ENCODE results near the gene FOXRED2. TPM values are rescaled to one million over a fixed set of nuclear protein-coding genes. Genes with fewer than 3 reads are reported as not detected.

Gene FOXRED2
- total RNA-seq, 1 experiment from 2014 or later, result 12.5 TPM

DNA sequence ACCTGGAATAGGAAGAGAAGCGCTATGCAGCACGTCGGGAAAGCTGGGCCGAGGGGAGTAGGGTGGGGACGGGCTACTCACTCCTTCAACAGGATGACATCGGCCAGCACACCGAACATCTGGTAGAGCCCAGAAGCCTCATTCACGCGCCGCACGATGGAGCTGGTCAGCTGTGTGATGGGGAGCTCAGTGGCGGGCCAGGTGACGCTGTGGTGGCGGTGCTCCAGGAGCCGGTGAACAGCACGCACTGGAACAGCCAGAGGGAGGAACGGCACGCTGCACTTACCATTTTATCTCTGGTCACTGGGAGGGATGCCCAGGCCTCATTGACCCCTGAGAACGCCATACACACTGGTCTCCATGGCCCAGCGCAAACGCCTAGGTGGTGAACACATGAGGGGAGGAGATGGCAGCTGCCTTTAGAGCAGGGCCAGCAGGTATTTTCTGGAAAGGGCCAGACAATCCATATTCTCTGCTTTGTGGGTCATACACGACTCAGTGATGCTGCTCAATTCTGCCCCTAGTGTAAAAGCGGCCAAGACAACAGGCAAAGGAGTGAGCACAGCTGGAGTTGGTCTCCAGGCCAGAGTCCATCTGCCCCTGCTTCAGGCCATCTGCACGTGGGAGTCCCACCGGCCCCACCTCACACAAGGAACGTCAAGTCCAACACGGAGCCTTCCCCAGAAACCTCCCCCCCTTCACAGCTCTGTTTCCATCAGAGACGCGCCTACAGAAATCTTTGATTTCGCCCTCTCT lies 8.8 kb downstream of the FOXRED2 start:
- H3K4me3 ChIP-seq (ENCODE audit: insufficient read depth, low read depth, low read length), result no peak overlapping the region
- no peaks in the 10 kb centered on the region for H3K27me3 ChIP-seq (ENCODE audit: control insufficient read depth, insufficient read depth, low read length)
- peaks cover 10% of the 10 kb centered on the region for H3K36me3 ChIP-seq (replicated peaks; ENCODE audit: control insufficient read depth, insufficient read depth, low read length)
- DNase-seq, result no peak

DNA sequence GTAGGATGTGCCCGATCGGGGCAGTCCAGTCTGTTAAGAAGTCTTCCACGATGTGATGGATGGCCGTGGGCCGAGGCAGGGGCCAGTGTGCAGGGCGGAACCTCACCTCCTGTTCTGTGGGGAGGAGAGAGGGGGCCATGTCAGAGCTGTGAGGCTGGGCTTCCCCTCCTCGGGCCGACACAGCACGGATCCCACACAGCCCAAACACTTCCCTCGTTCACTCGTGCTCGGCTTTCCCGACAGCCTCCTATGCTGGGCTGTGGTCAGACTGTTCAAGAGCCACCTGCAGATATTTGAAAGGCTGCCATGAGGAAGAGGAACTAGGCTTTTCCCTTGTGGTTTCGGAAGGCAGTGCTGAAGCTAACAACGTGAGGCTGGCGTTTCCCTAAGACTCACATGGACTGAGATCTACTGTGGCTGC lies 13.1 kb downstream of the FOXRED2 start:
- H3K27me3 ChIP-seq (ENCODE audit: control insufficient read depth, insufficient read depth, low read length), result no peaks in the 10 kb centered on the region
- H3K4me3 ChIP-seq (ENCODE audit: insufficient read depth, low read depth, low read length), result no peak overlapping the region
- no peak for DNase-seq
- H3K36me3 ChIP-seq (replicated peaks; ENCODE audit: control insufficient read depth, insufficient read depth, low read length), result peaks cover 17% of the 10 kb centered on the region

DNA sequence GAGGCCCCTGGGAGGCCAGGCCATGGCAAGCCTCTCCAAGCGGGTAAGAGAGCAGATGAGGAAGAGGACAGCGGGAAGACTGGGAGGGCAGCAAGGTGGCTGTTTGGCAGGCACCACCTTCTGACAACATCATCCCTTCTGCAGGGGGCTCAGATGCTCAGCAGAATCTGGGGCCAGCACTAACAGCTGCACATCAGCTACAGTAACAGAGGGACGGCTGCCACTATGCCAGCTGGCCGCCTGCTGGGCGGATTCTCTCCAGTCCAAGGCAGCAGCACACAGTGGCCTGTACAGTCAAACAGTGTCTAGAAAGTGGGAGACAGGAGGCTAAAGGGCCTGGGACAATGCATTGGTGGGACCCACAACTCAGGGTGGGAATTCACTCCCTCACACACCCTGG lies 14.7 kb downstream of the FOXRED2 start:
- Histone ChIP-seq H3K27me3 (ENCODE audit: control insufficient read depth, insufficient read depth, low read length) (no peaks in the 10 kb centered on the region), H3K36me3 (replicated peaks; ENCODE audit: control insufficient read depth, insufficient read depth, low read length) (peaks cover 15% of the 10 kb centered on the region), H3K4me3 (ENCODE audit: insufficient read depth, low read depth, low read length) (no peak overlapping the region)
- DNase-seq, result no peak

DNA sequence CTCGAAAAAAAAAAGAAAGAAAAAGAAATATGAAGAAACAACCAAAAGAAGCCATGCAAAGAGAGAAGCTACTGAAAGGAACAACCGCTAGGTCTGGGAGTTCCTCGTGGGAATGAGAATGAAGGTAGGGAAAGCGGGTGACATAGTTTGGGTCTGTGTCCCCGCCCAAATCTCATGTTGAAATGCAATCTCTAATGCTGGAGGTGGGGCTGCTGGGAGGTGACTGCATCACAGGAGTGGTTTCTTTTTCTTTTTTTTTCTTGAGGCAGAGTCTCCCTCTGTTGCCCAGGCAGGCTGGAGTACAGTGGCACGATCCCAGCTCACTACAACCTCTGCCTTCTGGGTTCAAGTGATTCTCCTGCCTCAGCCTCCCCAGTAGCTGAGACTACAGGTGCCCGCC lies 15.7 kb downstream of the FOXRED2 start:
- Histone ChIP-seq H3K4me3 (ENCODE audit: insufficient read depth, low read depth, low read length) (no peak overlapping the region), H3K36me3 (replicated peaks; ENCODE audit: control insufficient read depth, insufficient read depth, low read length) (peaks cover 14% of the 10 kb centered on the region), H3K27me3 (ENCODE audit: control insufficient read depth, insufficient read depth, low read length) (no peaks in the 10 kb centered on the region)
- no peak for DNase-seq

DNA sequence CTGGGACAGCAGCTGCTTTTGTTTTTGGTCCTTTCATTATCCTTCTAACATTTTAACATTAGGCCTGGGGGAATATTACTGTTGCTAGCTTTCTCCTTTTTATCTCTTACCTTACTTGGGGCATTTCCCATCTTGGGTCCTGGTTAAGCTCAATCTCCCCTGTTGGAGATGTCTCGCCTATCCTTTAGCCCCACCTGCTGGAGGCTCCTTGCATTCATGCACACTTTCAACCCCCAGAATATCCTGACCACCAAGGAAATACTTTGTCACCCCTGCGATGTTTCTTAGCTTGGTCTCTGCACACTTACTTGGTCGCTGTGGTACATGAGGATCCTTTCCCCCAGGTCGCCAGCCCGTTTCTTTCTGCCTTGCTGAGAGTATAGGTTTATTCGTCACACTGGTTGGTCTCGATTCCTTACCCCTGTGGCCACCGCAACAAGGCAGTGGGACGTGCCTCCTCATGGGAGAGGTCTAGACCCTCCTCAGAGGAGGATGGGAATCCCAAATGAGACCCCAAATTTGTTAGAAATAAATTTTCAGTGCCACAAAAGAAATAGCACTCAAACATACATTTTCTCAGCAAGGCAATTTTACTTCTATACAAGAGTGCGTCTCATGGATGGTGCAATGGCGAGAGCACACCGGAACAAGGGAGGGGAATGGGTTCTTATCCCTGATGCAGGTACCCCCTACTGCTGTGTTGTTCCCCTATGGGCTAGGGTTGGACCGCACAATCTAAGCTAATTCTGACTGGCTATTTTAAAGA lies 20.0 kb downstream of the FOXRED2 start:
- Histone ChIP-seq H3K36me3 (replicated peaks; ENCODE audit: control insufficient read depth, insufficient read depth, low read length) (peaks cover 6% of the 10 kb centered on the region), H3K4me3 (ENCODE audit: insufficient read depth, low read depth, low read length) (no peak overlapping the region), H3K27me3 (ENCODE audit: control insufficient read depth, insufficient read depth, low read length) (peaks cover 2% of the 10 kb centered on the region; the same call in 1 of the 2 replicates)
- peak; percentile 80 for DNase-seq

DNA sequence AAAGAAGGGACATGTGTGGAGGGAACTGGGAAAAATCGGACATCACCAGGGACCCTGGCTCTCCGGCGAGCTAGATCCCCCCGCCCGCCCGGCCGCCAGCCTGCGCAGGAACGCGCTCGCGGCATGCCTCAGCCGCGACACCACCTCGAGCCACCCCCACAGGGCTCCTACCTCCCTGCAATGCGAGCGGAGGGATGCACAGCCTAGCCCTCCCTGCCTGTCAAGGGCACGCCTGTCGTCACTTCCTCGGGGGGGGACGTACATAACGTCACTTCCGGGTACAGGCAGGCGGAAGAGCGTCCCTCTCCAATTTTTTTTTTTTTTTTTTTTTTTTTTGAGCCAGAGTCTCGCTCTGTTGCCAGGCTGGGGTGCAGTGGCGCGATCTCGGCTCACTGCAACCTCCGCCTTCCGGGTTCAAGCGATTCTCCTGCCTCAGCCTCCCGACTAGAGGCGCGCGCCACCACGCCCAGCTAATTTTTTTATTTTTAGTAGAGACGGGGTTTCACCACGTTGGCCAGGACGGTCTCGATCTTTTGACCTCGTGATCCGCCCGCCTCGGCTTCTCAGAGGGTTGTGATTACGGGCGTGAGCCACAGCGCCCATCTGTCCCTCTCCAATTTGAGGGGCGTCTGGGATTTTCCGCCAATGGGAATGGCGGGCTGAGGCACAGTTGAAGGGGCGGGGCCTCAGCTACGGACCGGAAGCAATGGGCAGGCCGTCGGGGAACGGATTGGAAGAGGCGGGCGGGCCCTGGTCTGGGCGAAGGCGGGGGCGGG lies 25.3 kb downstream of the FOXRED2 start, which contains the start of gene TXN2:
TXN2 (minus strand) TSS at position 248 of the 776 bp plus-strand sequence. CDS start 803 bp downstream, outside the sequence.
- Histone ChIP-seq H3K4me3 (ENCODE audit: insufficient read depth, low read depth, low read length) (peak within 1 kb of the TSS; percentile 75), H3K27me3 (ENCODE audit: control insufficient read depth, insufficient read depth, low read length) (peaks cover 2% of the 10 kb centered on the region; the same call in 1 of the 2 replicates), H3K36me3 (replicated peaks; ENCODE audit: control insufficient read depth, insufficient read depth, low read length) (peaks cover 3% of the 10 kb centered on the region)
- peak; percentile 98 for DNase-seq

DNA sequence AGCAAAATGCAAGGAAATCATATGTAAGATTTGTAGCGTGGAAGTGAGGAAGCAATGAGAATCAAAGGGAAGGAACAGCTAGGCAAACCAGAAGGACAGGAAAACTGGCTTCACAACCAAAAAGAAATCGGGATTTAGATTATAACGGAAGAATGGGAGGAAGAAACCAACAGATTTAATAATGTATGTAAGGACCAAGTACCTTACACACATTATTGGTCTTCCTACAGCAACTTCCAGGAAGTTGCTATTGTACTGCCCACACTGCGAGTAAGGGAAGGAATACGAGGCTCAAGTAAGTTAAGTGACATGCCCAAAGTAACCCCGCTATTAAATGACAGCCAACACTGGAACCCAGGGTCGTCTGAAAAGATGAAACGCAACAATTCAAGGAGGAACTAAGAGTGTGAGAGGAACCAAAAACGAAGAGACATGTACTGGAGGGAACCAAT lies 25.9 kb downstream of the FOXRED2 start:
- no peak for DNase-seq
- Histone ChIP-seq H3K27me3 (ENCODE audit: control insufficient read depth, insufficient read depth, low read length) (peaks cover 2% of the 10 kb centered on the region; the same call in 1 of the 2 replicates), H3K4me3 (ENCODE audit: insufficient read depth, low read depth, low read length) (peak overlapping the region; percentile 75), H3K36me3 (replicated peaks; ENCODE audit: control insufficient read depth, insufficient read depth, low read length) (peaks cover 5% of the 10 kb centered on the region)

DNA sequence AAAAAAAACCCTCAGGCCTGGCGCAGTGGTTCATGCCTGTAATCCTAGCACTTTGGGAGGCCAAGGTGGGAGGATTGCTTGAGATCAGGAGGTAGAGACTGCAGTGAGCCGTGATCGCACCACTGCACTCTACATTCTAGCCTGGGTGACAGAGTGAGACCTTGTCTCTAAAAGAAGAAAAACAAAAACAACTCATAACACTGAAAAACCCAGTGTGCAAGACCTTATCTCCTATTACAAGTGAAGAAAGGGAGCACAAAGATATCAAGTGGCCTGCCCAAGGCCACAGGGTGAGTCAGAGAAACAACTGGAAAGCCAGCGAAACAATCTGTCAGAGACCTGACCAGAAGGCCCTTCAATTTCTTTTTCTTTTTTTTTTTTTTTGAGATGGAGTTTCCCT lies 27.9 kb downstream of the FOXRED2 start:
- peaks cover 2% of the 10 kb centered on the region; the same call in 1 of the 2 replicates for H3K27me3 ChIP-seq (ENCODE audit: control insufficient read depth, insufficient read depth, low read length)
- peaks cover 11% of the 10 kb centered on the region for H3K36me3 ChIP-seq (replicated peaks; ENCODE audit: control insufficient read depth, insufficient read depth, low read length)
- no peak for DNase-seq
- H3K4me3 ChIP-seq (ENCODE audit: insufficient read depth, low read depth, low read length), result no peak overlapping the region

DNA sequence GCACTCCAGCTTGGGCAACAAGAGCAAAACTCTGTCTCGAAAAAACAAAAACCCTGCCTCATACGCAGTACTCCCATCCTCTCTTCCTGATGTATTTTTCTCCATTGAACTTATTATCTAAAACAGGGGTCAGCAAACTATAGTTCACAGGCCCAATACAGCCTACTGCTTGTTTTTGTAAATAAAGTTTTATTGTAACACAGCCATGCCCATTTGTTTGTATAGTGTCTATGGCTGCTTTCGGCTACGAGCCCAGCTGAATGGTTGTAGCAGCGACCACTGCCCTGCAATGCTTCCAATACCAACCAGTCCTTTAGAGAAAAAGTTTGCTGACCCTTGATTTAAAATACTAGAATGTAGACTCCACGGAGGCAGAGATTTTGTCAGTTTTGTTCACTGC lies 31.5 kb downstream of the FOXRED2 start:
- peaks cover 14% of the 10 kb centered on the region for H3K36me3 ChIP-seq (replicated peaks; ENCODE audit: control insufficient read depth, insufficient read depth, low read length)
- no peak for DNase-seq
- no peaks in the 10 kb centered on the region for H3K27me3 ChIP-seq (ENCODE audit: control insufficient read depth, insufficient read depth, low read length)
- H3K4me3 ChIP-seq (ENCODE audit: insufficient read depth, low read depth, low read length), result no peak overlapping the region

DNA sequence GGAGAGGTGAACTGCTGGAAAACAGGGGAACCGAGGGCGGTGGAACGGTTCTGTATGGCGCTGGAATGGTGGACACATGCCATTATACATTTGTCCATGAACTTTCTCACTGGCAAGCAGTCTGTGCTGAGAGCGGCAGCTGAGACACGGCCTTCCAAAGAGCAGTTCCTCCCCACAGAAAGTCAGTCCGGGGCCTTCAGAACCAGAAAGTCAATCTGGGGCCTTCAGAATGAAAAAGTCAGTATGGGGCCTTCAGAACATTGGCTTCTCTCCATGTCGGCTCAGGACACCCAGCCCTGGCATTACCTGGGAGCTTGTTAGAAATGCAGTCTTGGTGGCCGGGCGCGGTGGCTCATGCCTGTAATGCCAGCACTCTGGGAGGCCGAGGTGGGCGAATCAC lies 34.2 kb downstream of the FOXRED2 start:
- Histone ChIP-seq H3K36me3 (replicated peaks; ENCODE audit: control insufficient read depth, insufficient read depth, low read length) (peaks cover 11% of the 10 kb centered on the region), H3K4me3 (ENCODE audit: insufficient read depth, low read depth, low read length) (no peak overlapping the region), H3K27me3 (ENCODE audit: control insufficient read depth, insufficient read depth, low read length) (no peaks in the 10 kb centered on the region)
- no peak for DNase-seq

DNA sequence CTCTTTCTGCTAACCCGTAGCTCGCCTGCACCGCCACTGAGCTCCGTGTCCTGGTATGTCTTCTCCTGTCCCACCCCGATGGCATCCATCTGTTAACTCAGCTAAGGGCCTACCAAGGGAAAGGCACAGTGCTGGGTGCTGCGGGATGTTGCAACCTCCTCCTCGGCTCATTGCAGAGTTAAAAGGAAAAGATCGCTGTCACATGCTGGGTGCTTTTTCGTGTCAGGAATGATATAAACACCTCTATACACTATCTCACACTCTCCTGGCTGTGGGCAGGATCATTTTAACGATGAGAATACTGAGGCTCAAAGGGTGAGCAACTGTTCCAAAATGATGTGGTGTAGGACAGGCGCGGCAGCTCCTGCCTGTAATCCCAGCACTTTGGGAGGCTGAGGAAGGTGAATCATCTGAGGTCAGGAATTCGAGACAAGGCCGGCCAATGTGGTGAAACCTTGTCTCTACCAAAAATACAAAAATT lies 35.5 kb downstream of the FOXRED2 start:
- Histone ChIP-seq H3K4me3 (ENCODE audit: insufficient read depth, low read depth, low read length) (no peak overlapping the region), H3K27me3 (ENCODE audit: control insufficient read depth, insufficient read depth, low read length) (no peaks in the 10 kb centered on the region), H3K36me3 (replicated peaks; ENCODE audit: control insufficient read depth, insufficient read depth, low read length) (peaks cover 13% of the 10 kb centered on the region)
- no peak for DNase-seq

DNA sequence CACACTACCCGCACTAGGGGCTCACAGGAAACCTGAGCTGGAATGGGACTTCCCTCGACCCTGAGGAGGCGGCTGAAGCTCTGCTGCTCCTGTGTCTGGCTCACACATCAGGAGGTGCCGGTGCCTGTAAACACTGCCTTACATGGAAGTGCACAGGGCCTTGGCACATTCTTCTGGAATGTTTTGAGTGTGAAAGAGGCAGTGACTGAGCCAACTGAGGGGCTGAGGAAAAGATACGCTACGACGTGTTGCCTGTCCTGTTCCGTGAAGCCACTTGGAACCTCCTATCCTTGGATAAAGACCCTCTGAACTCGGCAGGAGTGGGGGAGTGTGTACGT lies 35.9 kb downstream of the FOXRED2 start:
- Histone ChIP-seq H3K27me3 (ENCODE audit: control insufficient read depth, insufficient read depth, low read length) (no peaks in the 10 kb centered on the region), H3K36me3 (replicated peaks; ENCODE audit: control insufficient read depth, insufficient read depth, low read length) (peaks cover 12% of the 10 kb centered on the region), H3K4me3 (ENCODE audit: insufficient read depth, low read depth, low read length) (no peak overlapping the region)
- DNase-seq, result no peak

DNA sequence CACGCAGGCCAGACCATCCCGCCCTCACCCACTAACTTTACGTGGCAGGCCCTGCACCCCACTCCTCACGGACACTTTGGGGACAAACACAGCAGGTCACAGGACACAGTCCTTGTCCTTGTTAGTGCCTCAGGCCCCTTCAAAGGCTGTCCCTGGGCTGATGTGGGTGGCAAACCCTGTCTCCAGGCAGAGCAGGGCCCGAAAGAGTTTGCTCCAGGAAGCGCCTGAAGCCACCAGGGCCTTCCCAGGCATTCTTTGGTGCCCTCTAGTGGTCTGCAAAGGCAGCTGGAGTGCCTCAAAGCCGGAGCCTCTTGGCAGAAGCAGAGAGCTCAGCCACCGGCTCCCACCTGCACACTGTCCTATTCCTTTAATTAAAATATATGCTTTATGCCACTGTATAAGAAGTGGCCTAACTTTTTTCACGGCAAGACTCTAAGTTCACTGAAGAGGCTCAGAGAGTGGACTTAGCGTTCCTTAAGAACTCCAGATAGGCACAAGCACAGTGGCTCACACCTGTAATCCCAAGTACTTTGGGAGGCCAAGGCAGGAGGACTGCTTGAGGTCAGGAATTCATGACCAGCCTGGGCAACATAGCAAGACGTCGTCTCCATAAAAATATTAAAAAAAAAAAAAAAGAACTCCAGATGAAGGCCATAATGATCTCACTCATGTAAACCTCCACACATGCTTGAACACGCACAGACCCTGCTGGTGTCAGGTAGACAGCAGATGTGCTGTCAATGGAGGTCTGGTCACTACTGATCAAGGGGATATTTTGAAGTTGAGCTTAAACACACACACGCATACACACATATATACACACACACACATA lies 36.5 kb downstream of the FOXRED2 start:
- H3K4me3 ChIP-seq (ENCODE audit: insufficient read depth, low read depth, low read length), result no peak overlapping the region
- DNase-seq, result peak; percentile 91
- H3K27me3 ChIP-seq (ENCODE audit: control insufficient read depth, insufficient read depth, low read length), result no peaks in the 10 kb centered on the region
- H3K36me3 ChIP-seq (replicated peaks; ENCODE audit: control insufficient read depth, insufficient read depth, low read length), result peaks cover 9% of the 10 kb centered on the region
